ENCODE measurements around the gene SMPD2.

SMPD2 gene

GRCh38 chr6:109488001-109488400 is 47.5 kb downstream of the SMPD2 start:
- DNase-seq = no peak

- no peak for DNase-seq
These were observed 50.2 kb downstream of the SMPD2 start for GRCh38 chr6:109490713-109491112.

GRCh38 chr6:109491207-109491938 is 50.8 kb downstream of the SMPD2 start:
- no peak for DNase-seq
